Activated CD4-positive, alpha-beta T cell treated with anti-CD3 and anti-CD28 coated beads, Interleukin-2, amount 50 U/mL, for 16 hours (primary cell): Measurements from ENCODE around the gene NPB.

ENCODE experiments used
- DNase-seq: peaks from one replicate; pipeline ENCODE4 v3.0.0-alpha.2; 2020

Gene NPB

DNA sequence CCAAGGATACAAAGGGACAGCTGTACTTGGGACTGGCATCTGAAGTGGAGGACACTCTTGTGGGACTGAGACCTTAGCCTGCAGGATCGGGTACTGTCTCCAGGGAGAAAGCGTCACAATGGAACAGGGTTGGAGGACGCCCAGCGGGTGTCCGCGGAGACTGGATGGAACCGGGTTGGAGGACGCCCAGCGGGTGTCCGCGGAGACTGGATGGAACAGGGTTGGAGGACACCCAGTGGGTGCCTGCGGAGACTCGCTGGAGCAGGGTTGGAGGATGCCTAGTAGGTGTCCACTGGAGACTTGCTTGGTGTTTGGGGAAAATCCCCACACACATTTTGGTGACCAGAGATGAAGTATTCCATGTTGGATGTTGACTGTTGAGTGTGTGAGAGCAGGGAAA lies 45.2 kb downstream of the NPB start, which contains the start of gene MYADML2:
MYADML2 (minus strand) TSS at position 45 of the 400 bp plus-strand sequence. CDS start 5,492 bp downstream, outside the sequence.
- DNase-seq: no peak

GRCh38 chr17:81948635-81949378 lies 46.8 kb downstream of the NPB start:
- no peak for DNase-seq

GRCh38 chr17:81950501-81950900 lies 48.5 kb downstream of the NPB start:
- DNase-seq: no peak

DNA sequence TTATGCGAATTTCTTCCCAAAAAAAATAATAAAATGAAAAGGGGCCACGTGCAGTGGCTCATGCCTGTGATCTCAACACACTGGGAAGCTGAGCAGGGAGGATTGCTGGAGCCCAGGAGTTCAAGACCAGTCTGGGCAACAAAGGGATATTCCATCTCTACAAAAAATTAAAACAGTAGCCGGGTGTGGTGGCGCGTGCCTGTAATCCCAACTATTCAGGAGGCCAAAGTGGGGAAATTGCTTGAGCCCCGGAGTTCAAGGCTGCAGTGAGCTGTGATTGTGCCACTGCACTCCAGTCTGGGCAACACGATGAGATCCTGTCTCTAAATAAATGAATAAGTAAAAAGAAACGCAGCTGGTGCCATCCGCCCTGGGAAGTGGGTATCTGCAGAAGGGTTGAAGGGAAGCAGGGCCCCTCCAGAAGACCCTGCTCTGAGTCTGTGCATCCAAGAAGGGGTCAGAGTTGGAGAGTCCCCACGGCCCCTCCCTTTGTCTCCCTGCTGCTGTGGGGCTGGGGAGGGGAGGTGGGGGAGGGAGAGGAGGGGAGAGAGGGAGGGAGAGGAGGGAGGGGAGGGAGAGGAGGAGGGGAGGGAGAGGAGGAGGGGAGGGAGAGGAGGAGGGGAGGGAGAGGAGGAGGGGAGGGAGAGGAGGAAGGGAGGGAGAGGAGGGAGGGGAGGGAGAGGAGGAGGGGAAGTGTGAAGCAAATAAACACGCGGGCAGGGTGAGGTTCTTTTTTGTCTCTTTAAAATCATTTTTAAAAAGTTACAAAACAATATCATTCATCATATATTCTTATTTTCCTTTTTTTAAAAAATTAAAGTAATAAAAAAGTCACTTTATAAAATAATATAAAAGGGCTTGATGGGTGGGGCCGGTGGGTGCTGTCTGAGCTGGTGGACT lies 50.0 kb downstream of the NPB start:
- no peak for DNase-seq
